ENCODE data around the gene MYH11.

- TF ChIP-seq POLR2A (IDR thresholded peaks at IDR 0.05) (no peak), CTCF (IDR thresholded peaks at IDR 0.05) (no peak)
Observed at GRCh38 chr16:15808071-15808470, 48.8 kb downstream of the MYH11 start.

Measured in breast epithelium (tissue), 3 donors.